GM11168 (cell line): ENCODE results near the gene LSMEM2.
"Not testable (repeated sequence)": the region's sequence is repeated elsewhere in the genome, so short reads cannot be mapped to it uniquely, and the experiment has no call there.

Experiments
- in situ Hi-C: fragments of 300-500 bp; cut with MboI; formaldehyde crosslinking; loops from one replicate; pipeline ENCODE4 v1.12.0; 2022; ENCODE audit warnings: low sequenced_read_pairs; ENCODE audit not compliant: unreplicated experiment

The LSMEM2 gene

DNA sequence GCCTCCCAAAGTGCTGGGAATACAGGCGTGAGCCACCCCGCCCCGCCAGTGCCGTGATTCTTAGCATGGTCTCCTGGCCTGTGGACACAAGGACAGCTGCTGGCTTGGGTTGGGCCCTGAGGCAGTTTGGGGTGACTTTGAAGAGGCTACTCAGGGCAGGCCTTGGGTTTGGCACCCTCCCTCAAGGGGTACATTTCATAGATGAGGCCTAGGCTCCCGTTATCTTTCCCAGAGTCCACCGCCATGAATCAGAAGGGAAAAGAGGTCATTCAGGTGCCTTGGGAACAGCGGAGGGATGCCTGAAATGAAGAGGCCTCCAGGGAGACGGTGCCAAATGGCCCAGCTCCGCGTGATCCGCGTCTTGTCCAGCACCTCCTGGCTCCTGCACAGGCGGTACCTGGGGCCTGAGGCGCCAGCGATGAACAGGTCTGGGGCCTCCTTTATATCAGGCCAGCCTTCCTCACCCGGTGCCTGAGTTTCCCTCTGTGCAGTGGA, 33.6 kb upstream of the LSMEM2 start:
- in situ Hi-C loops: no loop called here

GRCh38 chr3:50245831-50246516, 32.9 kb upstream of the LSMEM2 start:
- in situ Hi-C loops: no loop called here

GRCh38 chr3:50246517-50246954, 32.4 kb upstream of the LSMEM2 start:
- in situ Hi-C loops: no loop called here

- in situ Hi-C loops: no loop called here
Measured at GRCh38 chr3:50248387-50248786, 30.5 kb upstream of the LSMEM2 start.

DNA sequence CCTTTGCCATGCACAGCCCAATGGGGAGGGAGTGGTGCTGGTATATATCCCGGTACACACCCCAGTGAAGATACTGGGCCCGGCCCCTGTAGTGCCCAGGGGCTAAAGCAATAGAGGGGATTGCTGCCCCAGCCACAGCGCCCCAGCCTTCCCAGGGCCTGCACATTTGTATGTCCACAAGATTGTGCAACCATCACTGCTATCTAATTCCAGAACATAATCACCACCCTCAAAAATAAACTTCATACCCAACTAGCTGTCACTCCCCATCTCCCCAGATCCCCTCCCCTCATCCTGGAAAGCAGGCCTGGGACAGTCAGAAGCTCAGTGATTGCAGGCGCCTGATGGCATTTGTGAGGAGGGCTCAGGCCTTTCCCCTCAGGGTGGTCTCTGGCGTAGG, 29.4 kb upstream of the LSMEM2 start:
- in situ Hi-C loops: no loop called here

DNA sequence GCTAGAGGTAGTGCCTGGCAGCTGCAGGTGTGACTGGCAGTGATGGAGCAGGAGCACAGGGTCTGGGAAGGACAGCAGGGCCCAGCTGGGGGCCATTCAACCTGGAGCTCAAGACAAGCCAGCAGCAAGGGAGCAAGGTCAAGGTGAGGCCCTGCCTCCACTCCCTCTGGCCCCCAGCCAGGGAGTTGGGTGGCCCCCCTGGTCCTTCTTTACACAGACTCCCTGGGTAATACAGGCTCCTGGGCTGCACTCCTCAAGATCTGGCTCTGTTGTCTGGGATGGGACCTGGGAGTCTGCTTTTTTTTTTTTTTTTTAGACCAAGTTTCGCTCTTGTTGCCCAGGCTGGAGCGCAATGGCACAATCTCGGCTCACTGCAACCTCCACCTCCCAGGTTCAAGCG, 28.4 kb upstream of the LSMEM2 start:
- in situ Hi-C loops: no loop called here

DNA sequence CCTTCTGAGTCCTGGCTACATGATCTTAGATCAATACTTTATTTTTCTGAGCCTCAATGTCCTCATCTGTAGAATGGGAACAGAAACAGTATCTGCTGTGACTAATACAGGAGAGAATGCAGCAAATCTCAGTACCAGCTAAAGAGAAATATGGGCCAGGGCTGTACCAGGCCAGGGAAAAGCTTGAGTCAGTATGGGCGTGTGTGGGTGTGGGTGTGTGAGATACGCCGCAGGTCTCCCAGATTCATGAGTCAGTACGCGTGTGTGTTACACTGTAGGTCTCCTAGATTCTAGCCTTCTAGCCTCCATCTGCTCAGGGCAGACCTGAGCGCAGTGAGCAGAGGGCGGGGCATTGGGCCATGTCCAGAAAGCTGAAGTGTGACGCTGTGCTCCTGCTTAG, 27.7 kb upstream of the LSMEM2 start:
- in situ Hi-C loops: no loop called here

DNA sequence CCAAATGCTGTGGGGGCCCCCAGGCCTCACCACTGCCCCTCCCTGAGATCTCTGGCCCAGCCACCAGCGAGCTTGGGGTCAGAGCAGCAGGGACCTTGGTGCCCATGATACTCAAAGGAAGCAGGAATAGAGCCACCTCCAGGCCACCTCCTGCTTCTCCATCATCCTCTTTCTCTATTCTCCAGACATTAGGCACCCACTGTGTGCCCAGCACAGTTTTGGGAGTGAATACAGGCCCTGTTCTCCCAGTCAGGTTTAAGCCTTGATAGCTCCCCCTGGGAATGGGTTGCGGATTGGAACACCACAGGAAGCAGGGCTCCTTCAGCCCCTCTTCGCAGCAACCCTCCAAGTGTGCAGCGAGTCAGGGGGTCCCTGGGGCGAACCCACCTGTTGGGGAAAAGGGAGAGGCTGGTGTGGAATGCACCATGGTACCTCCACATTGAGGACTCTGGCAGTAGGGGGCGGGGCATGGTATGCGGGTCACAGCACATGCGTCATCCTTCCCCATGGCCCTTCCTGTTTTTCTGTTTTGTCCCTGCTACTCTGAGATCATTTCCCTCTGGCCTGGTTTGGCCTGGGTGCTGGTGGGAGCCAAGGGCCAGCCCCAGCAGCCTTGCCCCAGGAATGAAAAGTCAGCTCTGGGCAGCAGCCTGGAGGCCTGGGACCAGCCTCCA, 24.2 kb upstream of the LSMEM2 start:
- in situ Hi-C loops: no loop called here

DNA sequence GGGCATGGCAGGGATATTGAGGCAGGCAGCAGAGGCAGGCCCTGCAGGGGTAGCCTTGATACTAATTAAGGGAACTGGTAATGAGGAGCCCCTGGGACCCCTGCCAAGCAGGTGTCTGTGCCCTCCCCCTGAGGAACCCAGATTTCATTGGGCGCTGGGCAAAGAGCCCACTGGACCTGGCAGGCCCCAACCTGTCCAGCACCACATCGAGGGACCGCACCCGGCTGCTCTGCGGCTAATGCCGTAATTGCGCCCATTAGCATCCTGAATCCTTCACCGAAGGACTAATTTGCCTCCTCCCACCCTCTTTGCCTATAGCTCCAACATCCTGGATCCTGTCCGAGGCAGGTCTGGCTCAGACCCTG, 23.7 kb upstream of the LSMEM2 start:
- in situ Hi-C loops: no loop called here

DNA sequence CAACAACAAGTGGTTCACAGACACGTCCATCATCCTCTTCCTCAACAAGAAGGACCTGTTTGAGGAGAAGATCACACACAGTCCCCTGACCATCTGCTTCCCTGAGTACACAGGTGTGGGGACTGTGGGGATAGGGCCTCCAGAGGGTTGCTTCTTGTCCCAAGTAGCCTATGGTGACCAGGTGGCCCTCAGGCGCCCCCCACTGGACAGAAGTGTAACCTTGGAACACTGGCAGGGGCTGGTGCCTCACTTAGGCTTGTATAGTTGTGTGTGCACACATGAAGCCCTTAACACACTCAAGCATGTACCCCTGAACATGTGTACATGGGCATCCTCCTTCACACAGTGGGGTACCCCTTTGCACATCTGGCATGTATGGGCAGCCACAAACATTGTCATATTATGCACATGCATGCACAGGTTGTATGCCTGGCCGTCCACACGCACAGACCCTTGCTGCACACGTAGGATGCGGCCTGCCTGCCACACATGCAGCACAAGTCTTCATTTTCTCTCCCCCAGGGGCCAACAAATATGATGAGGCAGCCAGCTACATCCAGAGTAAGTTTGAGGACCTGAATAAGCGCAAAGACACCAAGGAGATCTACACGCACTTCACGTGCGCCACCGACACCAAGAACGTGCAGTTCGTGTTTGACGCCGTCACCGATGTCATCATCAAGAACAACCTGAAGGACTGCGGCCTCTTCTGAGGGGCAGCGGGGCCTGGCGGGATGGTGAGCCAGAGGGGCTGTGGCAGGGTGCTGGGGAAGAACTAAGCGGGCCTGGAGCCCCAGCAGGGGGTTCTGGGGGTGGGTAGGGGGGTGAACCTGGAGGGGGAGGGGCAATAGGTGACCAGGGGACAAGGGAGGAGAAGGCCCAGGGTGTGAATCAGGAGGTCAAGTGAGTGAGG, 21.7 kb upstream of the LSMEM2 start:
- in situ Hi-C loops: no loop called here

GRCh38 chr3:50258029-50258680, 20.7 kb upstream of the LSMEM2 start:
- in situ Hi-C loops: no loop called here

DNA sequence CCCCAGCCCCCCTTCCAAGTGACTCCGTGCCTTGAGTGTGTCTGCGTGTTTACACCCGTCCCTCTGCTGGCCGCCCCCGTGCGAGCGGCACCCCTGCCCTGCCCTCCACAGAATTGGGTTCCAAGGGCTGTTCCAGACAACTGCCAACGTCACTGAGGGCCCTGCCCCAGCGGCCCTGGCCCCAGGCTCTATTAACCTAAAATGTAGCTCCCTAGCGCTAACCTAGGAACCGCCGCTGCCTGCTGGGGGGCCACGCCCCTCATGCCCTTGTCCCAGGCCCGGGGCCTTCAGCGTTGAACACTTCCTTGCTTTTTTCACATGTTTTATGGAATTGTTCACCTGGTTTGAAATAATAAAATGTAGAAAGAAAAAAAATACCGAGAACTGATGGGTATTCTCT, 19.9 kb upstream of the LSMEM2 start:
- in situ Hi-C loops: no loop called here

- in situ Hi-C loops: no loop called here
Measured at GRCh38 chr3:50259432-50260026, 19.4 kb upstream of the LSMEM2 start.

DNA sequence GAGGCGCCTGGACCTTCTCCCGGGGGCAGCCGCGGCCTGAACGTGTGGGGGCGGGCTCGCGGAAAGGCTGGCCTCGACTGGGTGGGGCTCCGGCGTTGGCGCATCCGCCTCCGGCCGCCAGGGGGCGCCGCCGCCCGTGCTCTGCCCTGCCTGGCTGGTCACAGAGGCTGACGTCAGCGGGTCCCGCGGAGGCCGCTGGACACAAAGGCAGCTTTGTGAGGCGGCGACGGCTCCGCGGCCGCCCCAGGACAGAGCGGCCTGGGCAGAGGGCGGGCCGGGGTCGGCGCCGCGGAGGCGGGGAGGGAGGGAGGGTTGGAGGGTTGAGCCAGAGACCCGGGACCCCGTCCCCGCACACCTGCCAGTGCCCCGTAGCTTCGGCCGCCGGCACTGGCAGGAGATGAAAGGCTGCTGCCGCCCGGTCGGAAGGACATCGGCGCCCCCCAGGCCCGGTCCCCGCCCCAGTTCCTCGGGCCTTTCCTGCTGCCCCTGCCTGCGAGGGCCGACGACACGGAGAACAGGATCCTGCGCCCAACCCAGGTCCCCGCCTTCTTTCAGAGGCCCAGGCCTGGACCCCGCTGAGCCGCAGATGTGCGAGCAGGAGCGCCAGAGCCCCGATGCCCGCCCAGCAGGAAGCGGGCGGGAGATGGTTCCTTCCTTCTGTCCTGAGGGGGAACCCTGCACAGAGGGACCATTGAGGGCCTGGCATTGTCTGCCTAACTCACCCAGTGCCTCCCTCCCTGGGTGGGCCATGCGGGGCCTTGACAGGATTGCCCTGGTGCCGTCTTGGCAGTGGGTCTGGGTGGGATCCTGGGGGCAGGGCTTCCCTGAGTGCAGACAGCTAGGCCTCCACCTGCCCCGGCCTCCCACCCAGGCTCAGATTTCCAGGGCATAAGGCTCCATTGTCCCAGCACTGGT, 18.6 kb upstream of the LSMEM2 start:
- in situ Hi-C loops: no loop called here

- in situ Hi-C loops: no loop called here
Measured at GRCh38 chr3:50260942-50261441, 17.9 kb upstream of the LSMEM2 start.

DNA sequence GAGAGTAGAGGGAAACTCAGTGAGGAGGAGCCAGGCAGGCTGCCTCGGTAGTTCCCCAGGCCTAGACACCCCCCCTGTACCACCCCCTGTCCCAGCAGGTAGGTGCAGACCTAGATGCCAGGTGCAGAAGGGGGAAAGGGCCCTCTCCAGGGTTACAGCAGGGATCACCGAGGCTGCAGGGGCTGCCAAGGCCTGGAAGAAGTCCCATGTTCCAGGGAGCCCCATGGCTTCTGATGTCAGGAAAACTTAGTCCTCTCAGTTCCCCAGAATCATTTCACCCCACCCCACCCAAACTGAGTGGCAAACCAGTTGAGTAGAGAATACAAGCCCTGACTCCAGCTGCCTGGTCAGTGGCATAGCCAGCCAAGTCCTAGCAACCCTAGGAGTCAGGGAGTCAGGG, 17.4 kb upstream of the LSMEM2 start:
- in situ Hi-C loops: no loop called here

GRCh38 chr3:50262200-50262599, 16.7 kb upstream of the LSMEM2 start:
- in situ Hi-C loops: not testable (repeated sequence)

GRCh38 chr3:50262778-50263177, 16.1 kb upstream of the LSMEM2 start:
- in situ Hi-C loops: no loop called here
